Body of pancreas (tissue), 4 donors: Measurements from ENCODE around the gene SORCS1. TPM values are rescaled to one million over a fixed set of nuclear protein-coding genes. Genes with fewer than 3 reads are reported as not detected.

ENCODE experiments used
- ATAC-seq: fragments of 150-250 bp; one replicate; pipeline ENCODE4 v1.9.1; 2016
- DNase-seq, 4 donors: peaks; one replicate each; pipeline ENCODE4 v3.0.0-alpha.2; 2019
- H3K27ac ChIP-seq, 4 donors: fragments of 200-600 bp; sonication (generic); 1 replicate in 3 of 4; 2 replicates in 1 of 4; pipeline versions ENCODE4 v1.5.1 to v1.6.1; 2016 to 2019; ENCODE audit warnings: mild to moderate bottlenecking in 1 of 4, mixed read lengths in 1 of 4, moderate library complexity in 1 of 4
- H3K27me3 ChIP-seq, 2 donors: fragments of 200-600 bp; sonication (generic); one replicate each; pipeline ENCODE4 v1.6.0; 2016; ENCODE audit warnings: mild to moderate bottlenecking in 1 of 2
- H3K36me3 ChIP-seq, 2 donors: fragments of 200-600 bp; sonication (generic); replicated peaks in 1 of 2; 2 replicates each; pipeline ENCODE4 v1.5.1; 2016; ENCODE audit warnings: low read depth in 2 of 2; ENCODE audit not compliant: insufficient read depth in 1 of 2
- H3K4me1 ChIP-seq: fragments of 200-600 bp; sonication (generic); one replicate; pipeline ENCODE4 v1.6.0; 2016
- H3K4me3 ChIP-seq, 2 donors: fragments of 200-600 bp; sonication (generic); 1 replicate in 1 of 2; 2 replicates in 1 of 2; pipeline ENCODE4 v1.5.1; 2016 to 2019
- H3K9me3 ChIP-seq, 3 donors: fragments of 200-600 bp; sonication (generic); 1 replicate in 2 of 3; 2 replicates in 1 of 3; pipeline ENCODE4 v1.5.1; 2016
- CTCF ChIP-seq, 7 experiments: fragments of 450-650 bp in 4 of 7; fragments of 200-600 bp in 3 of 7; sonication (generic) in 3 of 7; IDR thresholded peaks; one replicate each; pipeline ENCODE4 v1.5.1; 2016 to 2019; ENCODE audit warnings: antibody characterized with exemption in 7 of 7
- POLR2A ChIP-seq, 3 donors: fragments of 450-650 bp; IDR thresholded peaks; one replicate each; pipeline ENCODE4 v1.6.1; 2016; ENCODE audit warnings: antibody characterized with exemption in 3 of 3, mild to moderate bottlenecking in 2 of 3
- WGBS, 2 donors: methylation state at CpG; one replicate each; pipeline ENCODE4 v1.1.5; 2017; 5-methylcytosine and 5-hydroxymethylcytosine counted together
- intact Hi-C: fragments of 100-400 bp; cut with DNase I; formaldehyde crosslinking; loops from one replicate; pipeline ENCODE4 v1.15.1; 2023
- total RNA-seq, 2 donors: library from RNA; depleted of rRNA; stranded (reverse); fragments of >200 nt; gene quantifications; one replicate each; pipeline ENCODE4 v1.1.0, GENCODE V29; 2016

The SORCS1 gene
- total RNA-seq, 2 donors from 2014 or later = 1.3 to 6.0 TPM

GRCh38 chr10:106761906-106762305 lies 402.6 kb downstream of the SORCS1 start:
- Histone ChIP-seq H3K9me3 (no peaks in the 10 kb centered on the region), H3K27me3 (no peaks in the 10 kb centered on the region), H3K4me1 (no peaks in the 10 kb centered on the region), H3K27ac (no peak overlapping the region), H3K4me3 (no peak overlapping the region), H3K36me3 (no peaks in the 10 kb centered on the region)
- 66 to 70% methylated on average over 4 of the region's 4 CpGs for WGBS, 2 donors
- TF ChIP-seq POLR2A (IDR thresholded peaks at IDR 0.05) (no peak), CTCF (IDR thresholded peaks at IDR 0.05) (no peak)
- ATAC-seq (no peak), DNase-seq (no peak)
- intact Hi-C loops = no loop called here

GRCh38 chr10:106757521-106757920 lies 407.0 kb downstream of the SORCS1 start:
- DNase-seq (no peak), ATAC-seq (no peak)
- Histone ChIP-seq H3K9me3 (no peaks in the 10 kb centered on the region), H3K36me3 (no peaks in the 10 kb centered on the region), H3K27me3 (no peaks in the 10 kb centered on the region), H3K4me1 (no peaks in the 10 kb centered on the region), H3K4me3 (no peak overlapping the region), H3K27ac (no peak overlapping the region)
- 54 to 60% methylated on average over 3 of the region's 3 CpGs for WGBS, 2 donors
- intact Hi-C loops = no loop called here
- TF ChIP-seq POLR2A (IDR thresholded peaks at IDR 0.05) = no peak
- TF ChIP-seq CTCF (IDR thresholded peaks at IDR 0.05) = no peak

GRCh38 chr10:106751091-106751490 lies 413.4 kb downstream of the SORCS1 start:
- TF ChIP-seq CTCF (IDR thresholded peaks at IDR 0.05) = no peak
- TF ChIP-seq POLR2A (IDR thresholded peaks at IDR 0.05) = no peak
- Histone ChIP-seq H3K27ac (no peak overlapping the region), H3K36me3 (no peaks in the 10 kb centered on the region), H3K27me3 (no peaks in the 10 kb centered on the region), H3K4me1 (no peaks in the 10 kb centered on the region), H3K9me3 (no peaks in the 10 kb centered on the region), H3K4me3 (no peak overlapping the region)
- no peak for DNase-seq
- intact Hi-C loops = no loop called here
- WGBS, 2 donors = 63 to 78% methylated on average over 4 to 5 of the region's 5 CpGs
- no peak for ATAC-seq

- H3K4me3 ChIP-seq = no peak overlapping the region
- TF ChIP-seq POLR2A (IDR thresholded peaks at IDR 0.05) (no peak), CTCF (IDR thresholded peaks at IDR 0.05) (no peak)
- DNase-seq (no peak), ATAC-seq (no peak)
- no peaks in the 10 kb centered on the region for H3K9me3 ChIP-seq
- H3K36me3 ChIP-seq = no peaks in the 10 kb centered on the region
- intact Hi-C loops = no loop called here
- no peaks in the 10 kb centered on the region for H3K4me1 ChIP-seq
- no peaks in the 10 kb centered on the region for H3K27me3 ChIP-seq
- H3K27ac ChIP-seq = no peak overlapping the region
- WGBS, 2 donors = 52 to 53% methylated on average over 1 of the region's 1 CpG
Measured at GRCh38 chr10:106746868-106747267, 417.6 kb downstream of the SORCS1 start.

GRCh38 chr10:106741006-106741530 lies 423.4 kb downstream of the SORCS1 start:
- Histone ChIP-seq H3K4me3 (no peak overlapping the region), H3K9me3 (no peaks in the 10 kb centered on the region), H3K27me3 (no peaks in the 10 kb centered on the region), H3K27ac (no peak overlapping the region), H3K36me3 (no peaks in the 10 kb centered on the region), H3K4me1 (no peaks in the 10 kb centered on the region)
- TF ChIP-seq CTCF (IDR thresholded peaks at IDR 0.05) (no peak), POLR2A (IDR thresholded peaks at IDR 0.05) (no peak)
- ATAC-seq (no peak), DNase-seq (no peak)
- intact Hi-C loops = no loop called here
- WGBS, 2 donors = 33 to 34% methylated on average over 4 of the region's 4 CpGs
